Uterus (tissue), 2 donors: ENCODE data around the gene RPS13.

Source experiments
- CTCF ChIP-seq, 4 experiments: fragments of 200-600 bp in 2 of 4; fragments of 450-650 bp in 2 of 4; sonication (generic) in 2 of 4; IDR thresholded peaks; one replicate each; pipeline ENCODE4 v1.5.1; 2016 to 2019; ENCODE audit warnings: antibody characterized with exemption in 4 of 4, mild to moderate bottlenecking in 2 of 4, moderate library complexity in 1 of 4
- POLR2A ChIP-seq, 2 donors: fragments of 450-650 bp; IDR thresholded peaks; one replicate each; pipeline ENCODE4 v1.6.1; 2016; ENCODE audit warnings: antibody characterized with exemption in 2 of 2, mild to moderate bottlenecking in 1 of 2, moderate library complexity in 1 of 2

- TF ChIP-seq CTCF (IDR thresholded peaks at IDR 0.05) (no peak), POLR2A (IDR thresholded peaks at IDR 0.05) (no peak)
These were observed 10.1 kb downstream of the RPS13 start for GRCh38 chr11:17067417-17067816.
